ENCODE results near the gene TMED8. TPM values are rescaled to one million over a fixed set of nuclear protein-coding genes. Genes with fewer than 3 reads are reported as not detected.

TMED8 gene
- total and polyA plus RNA-seq, 2 donors (not counting 1 experiment from before 2014, with no cell fraction given), result 13.1 to 43.8 TPM

DNA sequence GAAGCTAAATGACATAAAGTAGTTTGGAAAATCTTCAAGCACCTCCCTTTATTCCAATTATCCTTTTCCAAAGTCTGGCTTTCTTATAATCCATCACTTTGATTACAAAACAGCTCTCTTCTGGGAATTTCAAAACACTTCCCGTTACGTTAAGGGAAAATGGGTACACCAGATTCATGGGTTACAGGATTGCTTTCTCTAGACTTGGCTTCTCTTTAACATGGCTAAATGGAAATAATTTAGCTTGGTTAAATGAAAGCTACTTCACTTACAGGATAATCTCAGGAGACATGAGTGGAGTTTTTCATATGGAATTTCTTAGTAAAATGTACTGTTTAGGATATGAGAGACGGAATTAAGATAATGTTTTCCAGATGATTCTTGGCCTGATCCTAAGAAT lies 41.3 kb downstream of the TMED8 start:
- no peak overlapping the region for H3K27ac Mint-ChIP-seq
- H4K20me1 ChIP-seq (ENCODE audit: control insufficient read depth, insufficient read depth, low read length, poor library complexity, severe bottlenecking), result no peaks in the 10 kb centered on the region
- ChIA-PET POLR2A (interaction anchor here (0.5 kb wide), 1 partner anchor 1279 kb away, joined by 4 read pairs; no protein-coding TSS in a partner anchor), CTCF (interaction anchor here (1.3 to 1.5 kb wide), 2 partner anchors 20 to 41 kb away, joined by 4 to 5 read pairs; partner anchors contain the start of genes SAMD15 and TMED8)
- H3K4me1 Mint-ChIP-seq, result no peaks in the 10 kb centered on the region
- no peaks in the 10 kb centered on the region for H3K27me3 Mint-ChIP-seq
- WGBS (ENCODE audit: insufficient coverage), result no CpG with 5 or more reads among the region's 3 CpGs
- H2AFZ ChIP-seq (ENCODE audit: insufficient read depth, low read depth, low read length, poor library complexity, severe bottlenecking), result no peak overlapping the region
- no peak overlapping the region for H3K4me2 ChIP-seq (replicated peaks; ENCODE audit: low read depth, low read length, poor library complexity, severe bottlenecking)
- H3K9ac ChIP-seq (ENCODE audit: low read length), result no peak overlapping the region
- no peaks in the 10 kb centered on the region for H3K27me3 ChIP-seq (replicated peaks in 1 of 4; ENCODE audit: control extremely low read depth in 1 of 4, control insufficient read depth in 3 of 4, insufficient read depth in 4 of 4, low read length in 3 of 4)
- intact Hi-C loops (cut with micrococcal nuclease), result no loop called here
- H3K4me1 ChIP-seq (ENCODE audit: control insufficient read depth in 2 of 2, insufficient read depth in 2 of 2, low read length in 2 of 2), result no peaks in the 10 kb centered on the region
- no peaks in the 10 kb centered on the region for H3K79me2 ChIP-seq (ENCODE audit: control insufficient read depth, insufficient read depth, low read length)
- DNase-seq (no peak), ATAC-seq (ENCODE audit: low read depth) (no peak)
- no peaks in the 10 kb centered on the region for H3K9me3 ChIP-seq (ENCODE audit: control extremely low read depth in 1 of 3, control insufficient read depth in 2 of 3, insufficient read depth in 1 of 3, low read length in 2 of 3)
- no peak overlapping the region for H3K4me3 Mint-ChIP-seq
- no peak overlapping the region for H3K4me3 ChIP-seq (ENCODE audit: control extremely low read depth in 1 of 5, extremely low read depth in 1 of 5, insufficient read depth in 1 of 5, low read depth in 2 of 5, low read length in 4 of 5)
- no peaks in the 10 kb centered on the region for H3K9me3 Mint-ChIP-seq (ENCODE audit: insufficient read depth)
- peaks cover 2 to 38% of the 10 kb centered on the region in 2 experiments for H3K36me3 ChIP-seq (replicated peaks in 1 of 2; ENCODE audit: control extremely low read depth in 1 of 2, control insufficient read depth in 1 of 2, extremely low read depth in 1 of 2, insufficient read depth in 2 of 2, low read length in 1 of 2)
- TF ChIP-seq, protein P1, sequence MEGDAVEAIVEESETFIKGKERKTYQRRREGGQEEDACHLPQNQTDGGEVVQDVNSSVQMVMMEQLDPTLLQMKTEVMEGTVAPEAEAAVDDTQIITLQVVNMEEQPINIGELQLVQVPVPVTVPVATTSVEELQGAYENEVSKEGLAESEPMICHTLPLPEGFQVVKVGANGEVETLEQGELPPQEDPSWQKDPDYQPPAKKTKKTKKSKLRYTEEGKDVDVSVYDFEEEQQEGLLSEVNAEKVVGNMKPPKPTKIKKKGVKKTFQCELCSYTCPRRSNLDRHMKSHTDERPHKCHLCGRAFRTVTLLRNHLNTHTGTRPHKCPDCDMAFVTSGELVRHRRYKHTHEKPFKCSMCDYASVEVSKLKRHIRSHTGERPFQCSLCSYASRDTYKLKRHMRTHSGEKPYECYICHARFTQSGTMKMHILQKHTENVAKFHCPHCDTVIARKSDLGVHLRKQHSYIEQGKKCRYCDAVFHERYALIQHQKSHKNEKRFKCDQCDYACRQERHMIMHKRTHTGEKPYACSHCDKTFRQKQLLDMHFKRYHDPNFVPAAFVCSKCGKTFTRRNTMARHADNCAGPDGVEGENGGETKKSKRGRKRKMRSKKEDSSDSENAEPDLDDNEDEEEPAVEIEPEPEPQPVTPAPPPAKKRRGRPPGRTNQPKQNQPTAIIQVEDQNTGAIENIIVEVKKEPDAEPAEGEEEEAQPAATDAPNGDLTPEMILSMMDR (IDR thresholded peaks at IDR 0.05), result no peak
- no peak for TF ChIP-seq EZH2 (IDR thresholded peaks at IDR 0.05; ENCODE audit: borderline replicate concordance, insufficient read depth, low read depth, low read length, poor library complexity, severe bottlenecking)
- no peak overlapping the region for H3K27ac ChIP-seq (ENCODE audit: low read length in 2 of 2)

DNA sequence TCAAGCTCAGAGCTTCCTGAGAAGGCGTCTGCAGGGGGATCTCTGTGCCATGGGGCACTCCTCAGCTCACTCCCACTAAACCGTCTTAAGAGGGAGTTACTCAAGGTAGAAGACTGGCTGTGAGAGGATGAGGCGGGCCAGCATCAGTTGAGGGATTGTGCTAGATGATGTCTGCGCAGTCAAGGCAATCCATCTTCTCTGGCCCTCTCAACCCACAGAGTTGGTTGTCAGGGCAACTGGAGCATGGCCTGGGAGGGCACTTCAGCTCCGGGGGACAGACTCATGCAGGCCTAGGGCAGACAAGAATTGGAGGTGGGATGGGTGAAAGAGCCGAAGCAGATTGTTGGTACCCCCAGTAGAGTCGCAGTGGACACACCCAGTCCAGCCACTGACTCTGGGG lies 47.0 kb downstream of the TMED8 start:
- H4K20me1 ChIP-seq (ENCODE audit: control insufficient read depth, insufficient read depth, low read length, poor library complexity, severe bottlenecking), result no peaks in the 10 kb centered on the region
- no peaks in the 10 kb centered on the region for H3K9me3 ChIP-seq (ENCODE audit: control extremely low read depth in 1 of 3, control insufficient read depth in 2 of 3, insufficient read depth in 1 of 3, low read length in 2 of 3)
- H3K36me3 ChIP-seq (replicated peaks in 1 of 2; ENCODE audit: control extremely low read depth in 1 of 2, control insufficient read depth in 1 of 2, extremely low read depth in 1 of 2, insufficient read depth in 2 of 2, low read length in 1 of 2), result no peaks in the 10 kb centered on the region
- H3K79me2 ChIP-seq (ENCODE audit: control insufficient read depth, insufficient read depth, low read length), result no peaks in the 10 kb centered on the region
- ATAC-seq (ENCODE audit: low read depth) (no peak), DNase-seq (no peak)
- CTCF ChIA-PET, result interaction anchor here (0.7 to 1.1 kb wide), 2 partner anchors 14 to 23 kb away, joined by 3 to 7 read pairs; no protein-coding TSS in a partner anchor
- Mint-ChIP-seq H3K27ac (no peak overlapping the region), H3K9me3 (ENCODE audit: insufficient read depth) (no peaks in the 10 kb centered on the region), H3K4me3 (no peak overlapping the region), H3K27me3 (no peaks in the 10 kb centered on the region), H3K4me1 (no peaks in the 10 kb centered on the region)
- WGBS (ENCODE audit: insufficient coverage), result 100% methylated on average over 2 of the region's 7 CpGs
- H3K4me1 ChIP-seq (ENCODE audit: control insufficient read depth in 2 of 2, insufficient read depth in 2 of 2, low read length in 2 of 2), result no peaks in the 10 kb centered on the region
- no peak overlapping the region for H3K4me2 ChIP-seq (replicated peaks; ENCODE audit: low read depth, low read length, poor library complexity, severe bottlenecking)
- no peak overlapping the region for H3K4me3 ChIP-seq (ENCODE audit: control extremely low read depth in 1 of 5, extremely low read depth in 1 of 5, insufficient read depth in 1 of 5, low read depth in 2 of 5, low read length in 4 of 5)
- POLR2A ChIA-PET, result no interaction called here
- H3K27ac ChIP-seq (ENCODE audit: low read length in 2 of 2), result no peak overlapping the region
- H3K9ac ChIP-seq (ENCODE audit: low read length), result no peak overlapping the region
- H3K27me3 ChIP-seq (replicated peaks in 1 of 4; ENCODE audit: control extremely low read depth in 1 of 4, control insufficient read depth in 3 of 4, insufficient read depth in 4 of 4, low read length in 3 of 4), result no peaks in the 10 kb centered on the region
- TF ChIP-seq, protein P1 (IDR thresholded peaks at IDR 0.05), result no peak
- no peak for TF ChIP-seq EZH2 (IDR thresholded peaks at IDR 0.05; ENCODE audit: borderline replicate concordance, insufficient read depth, low read depth, low read length, poor library complexity, severe bottlenecking)
- no peak overlapping the region for H2AFZ ChIP-seq (ENCODE audit: insufficient read depth, low read depth, low read length, poor library complexity, severe bottlenecking)
- intact Hi-C loops (cut with micrococcal nuclease), result loop anchor here (10.0 kb wide), 1 partner anchor 1345 kb away; the partner anchor contains the start of genes IFT43 and TGFB3

All from B cell (primary cell).